Kidney glomerular epithelial cell (primary cell): ENCODE results near the gene DPM1.
A peak's percentile ranks its signal among the peaks of the same experiment; 100 is the strongest.

Experiments
- DNase-seq: peaks from one replicate; lab custom pipeline; 2025; lab: John Stamatoyannopoulos, UW

DPM1 gene

DNA sequence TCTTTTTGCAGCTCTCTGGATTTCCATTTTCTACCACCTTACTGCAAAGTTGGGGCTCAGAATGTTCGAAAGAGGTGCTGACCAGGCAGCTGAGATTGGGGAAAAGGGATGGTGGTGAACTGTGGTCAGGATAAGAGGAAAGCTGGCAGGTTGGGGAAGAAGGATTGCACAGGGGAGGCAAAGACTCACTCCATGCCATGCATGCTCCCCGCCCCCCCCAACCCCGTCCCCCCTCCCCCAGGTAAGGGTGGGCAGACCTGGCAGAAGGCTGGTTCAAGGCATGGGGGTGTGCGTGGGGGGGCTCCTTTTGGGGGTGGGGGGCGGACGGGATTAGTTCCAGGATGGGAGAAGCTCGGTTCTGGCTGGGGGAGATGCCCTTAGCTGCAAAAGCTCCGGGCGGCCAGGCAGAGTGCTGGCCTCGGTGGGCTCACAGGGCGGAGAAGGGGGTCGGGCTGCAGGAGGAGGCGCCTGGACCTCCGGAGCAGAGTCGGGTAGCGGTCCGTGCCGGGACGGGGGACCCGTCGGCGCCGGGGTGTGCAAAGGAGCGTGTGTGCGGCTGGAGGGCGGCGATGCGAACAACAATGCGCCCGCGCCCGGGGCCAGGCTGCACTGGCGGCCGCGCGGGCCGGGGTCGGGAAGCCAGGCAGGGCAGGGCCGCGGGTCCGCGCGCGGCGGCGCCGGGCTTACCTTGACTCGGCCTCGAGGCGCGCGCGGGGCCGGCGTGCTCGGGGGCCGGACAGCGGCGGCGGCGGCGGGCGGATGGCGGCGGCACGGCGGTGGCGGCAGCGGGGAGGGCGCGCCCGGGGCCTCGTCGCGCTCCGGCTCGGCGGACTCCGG is 28.0 kb downstream of the DPM1 start:
- no peak for DNase-seq

DNA sequence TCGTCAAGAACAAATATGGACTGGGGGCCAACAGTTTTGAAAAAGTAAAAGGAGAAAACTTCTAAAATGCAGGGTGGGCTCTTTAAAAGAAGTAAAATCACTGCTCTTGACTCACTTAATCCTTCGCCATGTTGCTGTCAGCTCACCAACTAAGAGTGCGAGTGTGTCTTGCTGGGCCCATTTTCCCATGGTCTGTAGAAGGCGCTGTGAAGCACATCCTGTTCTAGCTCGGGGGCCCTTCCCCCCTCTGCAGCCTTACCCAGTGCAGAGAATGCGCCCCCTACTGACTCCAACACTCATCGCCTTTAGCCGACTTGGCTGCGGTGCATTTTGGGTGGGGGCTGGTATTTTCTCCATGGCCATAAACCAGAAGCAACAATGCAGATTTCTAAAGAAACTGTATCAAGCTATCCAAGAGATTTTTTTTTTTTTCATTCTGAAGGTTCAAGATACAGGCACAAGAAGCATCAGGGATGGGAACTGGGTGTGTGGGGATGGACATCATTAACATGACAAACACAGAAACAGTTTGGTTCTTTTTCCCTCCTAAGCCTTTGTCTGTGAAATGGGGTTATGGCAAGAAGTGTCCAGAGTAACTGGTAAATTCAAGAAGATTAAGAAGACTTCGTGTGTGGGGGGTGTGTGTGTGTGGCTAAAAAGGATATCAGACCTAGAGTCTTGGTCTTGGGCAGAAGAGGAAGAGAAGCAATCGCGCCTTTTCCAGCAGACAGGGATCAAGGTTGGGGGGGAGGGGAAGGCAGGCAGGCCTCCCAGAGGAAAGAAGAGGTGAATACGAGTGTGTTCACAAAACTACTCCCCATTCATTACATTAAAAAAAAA is 28.8 kb downstream of the DPM1 start:
- peak; percentile 96 for DNase-seq

GRCh38 chr20:50928469-50928868 is 29.9 kb downstream of the DPM1 start:
- DNase-seq = no peak

- no peak for DNase-seq
These were observed 31.8 kb downstream of the DPM1 start for GRCh38 chr20:50926530-50926929.

GRCh38 chr20:50924261-50924920 is 33.9 kb downstream of the DPM1 start:
- DNase-seq = no peak

- DNase-seq = no peak
These were observed 36.4 kb downstream of the DPM1 start for GRCh38 chr20:50921803-50922501.

GRCh38 chr20:50920997-50921396 is 37.3 kb downstream of the DPM1 start:
- peak; percentile 6 for DNase-seq

GRCh38 chr20:50919567-50919966 is 38.8 kb downstream of the DPM1 start:
- DNase-seq = peak; percentile 25

- no peak for DNase-seq
These were observed 39.9 kb downstream of the DPM1 start for GRCh38 chr20:50918403-50918802.

DNA sequence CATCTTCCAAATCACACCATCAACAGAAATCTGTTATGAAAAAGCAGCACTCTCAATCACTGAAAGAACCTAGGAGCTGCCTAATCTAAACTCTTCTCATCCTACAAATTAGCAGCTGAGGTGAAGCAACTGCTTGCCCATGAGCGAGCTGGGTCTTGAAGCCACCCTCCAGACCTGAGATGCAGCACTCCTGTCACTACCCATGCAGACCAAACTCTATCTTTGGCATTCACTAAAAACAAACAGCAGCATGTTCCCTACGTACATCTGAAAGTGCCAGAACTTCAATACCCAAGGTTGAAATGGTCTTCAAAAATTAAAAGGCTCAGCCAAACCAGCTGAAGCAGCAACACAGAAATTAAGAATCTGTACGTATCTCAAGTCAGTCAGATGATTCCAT is 41.4 kb downstream of the DPM1 start:
- DNase-seq = no peak

DNA sequence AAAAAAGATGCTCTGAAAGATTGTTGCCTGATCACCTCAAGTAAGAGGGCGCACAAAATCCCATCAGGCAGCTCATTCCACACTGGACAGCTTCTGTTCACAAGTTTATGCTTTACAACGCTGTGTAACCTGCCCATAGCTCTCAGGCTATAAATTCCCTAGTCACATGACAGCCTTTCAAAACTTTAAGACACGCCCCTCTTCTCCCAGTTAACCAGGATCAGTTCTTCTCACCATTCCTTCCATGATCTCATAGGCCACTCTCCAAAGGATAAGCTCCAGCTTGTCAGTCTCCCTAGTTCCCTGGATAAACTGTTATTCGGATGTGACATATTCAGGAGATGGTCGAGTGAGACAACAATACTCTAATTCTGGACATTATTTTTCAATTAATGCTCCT is 42.1 kb downstream of the DPM1 start:
- no peak for DNase-seq

DNA sequence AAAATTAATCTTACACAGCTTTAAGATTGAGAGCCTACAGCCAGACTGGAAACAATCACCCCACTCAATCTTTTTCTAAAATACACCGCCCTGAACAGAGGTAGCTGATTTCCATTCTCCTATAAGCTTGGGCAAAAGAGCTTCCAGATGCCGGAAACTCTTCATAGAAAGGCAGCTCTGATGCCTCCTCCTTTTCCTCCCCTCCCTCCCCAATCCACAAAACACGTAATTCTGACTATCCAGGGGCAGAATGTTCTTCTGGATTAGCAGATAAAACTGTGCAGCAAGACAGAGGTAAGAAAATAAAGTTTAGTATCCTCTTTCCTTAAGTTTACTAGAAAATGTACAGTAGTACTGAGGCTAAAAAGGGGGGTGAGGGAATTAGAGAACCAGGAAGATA is 42.9 kb downstream of the DPM1 start:
- DNase-seq = no peak

DNA sequence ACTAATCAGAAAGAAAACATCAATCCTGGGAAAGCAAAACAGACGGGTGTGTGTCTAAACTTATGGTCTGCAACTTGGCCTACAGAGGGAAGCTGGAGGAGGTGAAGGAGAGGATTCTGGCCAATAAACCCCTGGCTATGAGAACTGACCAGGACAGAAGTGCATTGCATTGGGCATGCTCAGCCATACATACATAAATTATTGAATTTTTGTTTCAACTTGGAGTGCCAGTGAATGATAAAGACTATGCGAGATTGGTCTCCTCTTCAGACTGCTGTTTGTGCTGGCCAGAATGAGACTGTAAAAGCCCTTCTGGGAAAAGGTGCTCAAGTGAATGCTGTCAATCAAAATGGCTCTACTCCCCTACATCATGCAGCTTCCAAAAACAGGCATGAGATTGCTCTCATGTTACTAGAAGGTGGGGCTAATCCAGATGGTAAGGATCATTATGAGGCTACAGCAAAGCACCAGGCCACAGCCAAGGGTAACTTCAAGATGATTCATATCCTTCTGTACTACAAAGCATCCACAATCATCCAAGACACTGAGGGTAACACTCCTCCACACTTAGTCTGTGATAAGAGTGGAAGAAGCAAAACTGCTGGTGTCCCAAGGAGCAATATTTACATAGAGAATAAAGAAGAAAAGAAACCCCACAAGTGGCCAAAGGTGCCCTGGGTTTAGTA is 44.5 kb downstream of the DPM1 start:
- peak; percentile 43 for DNase-seq

DNA sequence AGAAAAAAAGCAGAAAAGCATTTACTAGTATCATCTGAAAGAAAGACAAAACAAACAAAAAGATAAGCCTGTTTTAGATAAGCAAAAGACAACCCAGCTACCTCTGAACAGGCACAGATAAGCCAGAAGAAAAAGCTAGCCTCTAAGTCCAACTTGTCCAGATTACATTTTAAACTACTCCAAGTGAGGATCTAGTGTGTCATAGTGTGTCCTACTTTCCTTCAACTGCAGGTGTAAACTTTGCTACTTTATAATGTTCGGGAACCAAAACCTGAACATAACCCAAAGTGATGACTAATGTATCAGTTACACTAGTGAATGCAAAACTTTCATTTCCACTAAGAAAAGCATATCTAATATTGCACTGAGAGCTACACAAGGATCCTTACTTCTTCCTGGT is 46.6 kb downstream of the DPM1 start:
- DNase-seq = no peak

DNA sequence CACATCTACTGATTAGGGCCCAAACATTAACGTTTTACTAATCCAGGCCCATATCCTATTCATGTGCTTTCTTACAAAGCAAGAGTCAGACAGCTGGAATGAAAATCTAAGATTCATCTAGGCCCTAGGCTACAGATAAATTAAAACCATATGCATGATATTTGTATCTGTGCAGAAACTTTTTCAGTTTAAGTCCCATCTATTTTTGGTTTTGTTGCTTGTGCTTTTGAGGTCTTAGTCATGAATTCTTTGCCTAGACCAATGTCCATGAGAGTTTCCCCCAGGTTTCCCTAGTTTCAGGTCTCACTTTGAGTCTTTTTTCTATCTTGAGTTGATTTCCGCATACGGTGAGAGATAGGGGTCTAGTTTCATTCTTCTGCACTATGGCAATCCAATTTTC is 47.3 kb downstream of the DPM1 start:
- DNase-seq = no peak

GRCh38 chr20:50909413-50909812 is 48.9 kb downstream of the DPM1 start:
- no peak for DNase-seq

DNA sequence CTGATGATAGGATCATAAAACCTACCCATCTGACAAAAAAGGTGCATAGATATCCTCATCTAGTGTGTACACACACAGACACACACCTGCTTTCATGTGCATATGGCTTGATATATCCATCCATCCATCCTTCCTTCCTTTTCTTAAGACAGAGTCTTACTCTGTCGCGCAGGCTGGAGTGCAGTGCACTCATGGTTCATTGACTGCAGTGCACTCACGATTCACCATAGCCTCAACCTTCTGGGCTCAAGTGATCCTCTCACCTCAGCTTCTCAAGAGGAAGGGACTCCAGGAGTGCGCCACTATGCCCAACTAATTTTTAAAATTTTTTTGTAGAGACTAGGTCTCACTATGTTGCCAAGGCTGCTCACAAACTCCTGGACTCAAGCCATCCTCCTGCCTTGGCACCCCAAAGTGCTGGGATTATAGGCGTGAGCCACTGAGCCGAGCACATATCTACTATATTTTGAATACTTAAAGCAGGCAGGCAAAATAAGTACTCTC is 54.2 kb downstream of the DPM1 start:
- no peak for DNase-seq

DNA sequence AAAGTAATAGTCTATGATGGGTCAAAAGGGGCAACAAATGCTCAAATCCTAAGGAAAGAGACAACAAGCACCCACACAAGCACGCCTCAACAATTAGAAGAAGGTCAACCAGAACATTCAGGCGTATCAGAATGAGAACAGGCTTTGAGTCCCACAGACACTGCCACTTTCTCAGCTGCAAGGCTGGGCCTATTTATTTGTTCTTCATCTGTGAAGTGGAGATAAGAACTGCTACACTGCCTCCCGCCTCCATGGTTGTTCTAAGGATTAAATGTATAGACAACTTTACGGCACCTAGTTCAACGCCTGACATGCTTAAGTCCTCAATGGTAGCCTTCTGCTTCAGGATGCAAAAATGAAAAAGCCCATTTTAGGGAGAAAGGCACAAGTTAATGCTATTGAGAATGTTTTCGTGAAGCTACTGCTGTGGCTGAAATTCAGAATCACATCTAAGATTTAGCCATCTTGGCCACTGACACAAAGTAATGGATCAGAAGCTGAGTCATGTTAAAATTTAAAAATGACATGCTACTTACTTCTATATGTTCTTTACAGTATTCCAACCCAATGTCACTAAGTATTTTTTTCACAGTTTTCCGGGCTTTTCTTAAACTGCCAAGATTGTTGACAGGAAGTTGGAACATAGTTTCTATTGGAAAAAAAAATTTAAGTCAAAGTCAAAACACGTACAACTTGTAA is 54.8 kb downstream of the DPM1 start:
- DNase-seq = no peak

DNA sequence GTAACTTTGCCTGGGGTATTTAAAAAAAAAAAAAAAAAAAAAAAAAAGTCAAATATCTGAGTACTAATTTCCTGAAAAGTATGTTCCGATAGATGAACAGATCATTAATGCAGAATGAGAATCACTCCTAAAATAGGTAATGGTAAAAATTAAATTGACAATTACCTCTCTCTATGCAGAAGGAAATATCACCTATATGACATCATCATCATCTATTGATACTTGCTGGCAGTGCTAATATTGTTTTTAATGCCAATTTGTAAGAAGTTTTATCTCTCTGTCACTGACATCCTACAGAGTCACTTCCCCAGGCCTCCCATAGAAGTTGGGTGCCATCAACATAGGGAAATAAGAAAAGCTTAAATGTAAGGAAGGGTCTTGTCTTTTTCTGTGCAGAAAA is 57.0 kb downstream of the DPM1 start:
- DNase-seq = no peak

GRCh38 chr20:50900261-50900660 is 58.1 kb downstream of the DPM1 start:
- DNase-seq = no peak

- no peak for DNase-seq
These were observed 59.9 kb downstream of the DPM1 start for GRCh38 chr20:50898475-50898874.
